HG03571 (cell line): ENCODE data around the gene PAPSS2.
"Not testable (repeated sequence)": the region's sequence is repeated elsewhere in the genome, so short reads cannot be mapped to it uniquely, and the experiment has no call there.

ENCODE experiments used
- ATAC-seq: cut with Tn5 transposase; IDR thresholded peaks from one replicate; pipeline ENCODE4 v1.9.1; 2021; ENCODE audit not compliant: unreplicated experiment

Gene PAPSS2

DNA sequence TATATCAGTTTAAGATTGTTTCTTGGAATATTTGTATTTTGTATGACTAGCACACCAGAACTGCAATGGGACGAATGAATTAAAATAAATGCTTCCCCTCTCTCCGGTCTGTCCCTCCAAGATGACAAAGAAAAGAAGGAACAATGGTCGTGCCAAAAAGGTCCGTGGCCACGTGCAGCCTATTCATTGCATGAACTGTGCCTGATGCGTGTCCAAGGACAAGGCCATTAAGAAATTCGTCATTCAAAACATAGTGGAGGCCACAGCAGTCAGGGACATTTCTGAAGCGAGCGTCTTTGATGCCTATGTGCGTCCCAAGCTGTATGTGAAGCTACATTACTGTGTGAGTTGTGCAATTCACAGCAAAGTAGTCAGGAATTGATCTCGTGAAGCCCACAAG is 17.2 kb upstream of the PAPSS2 start:
- ATAC-seq, result no peak

DNA sequence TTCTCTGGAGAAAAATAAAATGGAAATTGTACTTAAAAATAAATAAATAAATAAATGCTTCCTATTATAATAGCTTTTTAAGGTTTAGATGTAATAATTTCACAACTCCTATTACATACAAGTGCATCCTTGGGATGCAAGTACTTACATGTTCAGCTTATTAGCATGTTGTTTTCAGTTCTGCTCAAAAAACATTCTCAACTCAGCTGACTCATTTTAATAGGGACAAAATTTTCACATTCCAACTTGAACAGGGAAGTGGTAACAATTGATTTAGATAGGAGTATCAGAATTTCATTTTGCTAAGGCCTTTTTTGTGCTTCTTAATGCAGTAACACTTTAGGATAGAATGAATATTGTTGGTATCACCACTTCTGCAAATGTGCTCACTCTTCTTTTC is 16.7 kb upstream of the PAPSS2 start:
- no peak for ATAC-seq

DNA sequence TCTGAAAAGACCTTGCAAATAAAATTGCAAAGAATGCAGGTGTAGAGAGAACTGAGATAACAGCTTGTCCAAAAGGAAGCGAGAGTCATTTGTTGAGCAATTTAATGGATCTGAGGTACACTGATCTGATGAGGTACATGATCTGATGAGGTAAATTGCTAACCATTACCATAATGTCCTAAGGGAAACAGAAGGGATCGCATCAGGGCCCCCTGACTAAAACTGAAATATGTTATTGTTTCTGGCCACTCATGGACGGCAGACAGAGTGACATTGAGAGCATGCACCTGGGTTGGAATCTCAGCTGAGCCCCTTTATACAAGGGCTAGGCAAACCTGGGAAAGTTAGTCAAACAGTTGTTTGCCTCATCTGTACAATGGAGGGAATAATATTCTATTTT is 15.8 kb upstream of the PAPSS2 start:
- no peak for ATAC-seq

DNA sequence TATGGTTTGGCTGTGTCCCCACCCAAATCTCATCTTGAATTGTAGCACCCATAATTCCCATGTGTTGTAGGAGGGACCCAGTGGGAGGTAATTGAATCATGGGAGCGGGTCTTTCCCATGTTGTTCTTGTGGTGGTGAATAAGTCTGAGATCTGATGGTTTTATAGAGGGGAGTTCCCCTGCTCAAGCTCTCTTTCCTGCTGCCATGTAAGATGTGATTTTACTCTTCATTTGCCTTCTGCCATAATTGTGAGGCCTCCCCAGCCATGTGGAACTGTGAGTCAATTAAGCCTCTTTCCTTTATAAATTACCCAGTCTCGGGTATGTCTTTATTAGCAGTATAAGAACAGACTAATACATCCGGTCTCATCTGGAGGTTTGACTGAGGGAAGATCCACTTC is 15.2 kb upstream of the PAPSS2 start:
- not testable (repeated sequence) for ATAC-seq

DNA sequence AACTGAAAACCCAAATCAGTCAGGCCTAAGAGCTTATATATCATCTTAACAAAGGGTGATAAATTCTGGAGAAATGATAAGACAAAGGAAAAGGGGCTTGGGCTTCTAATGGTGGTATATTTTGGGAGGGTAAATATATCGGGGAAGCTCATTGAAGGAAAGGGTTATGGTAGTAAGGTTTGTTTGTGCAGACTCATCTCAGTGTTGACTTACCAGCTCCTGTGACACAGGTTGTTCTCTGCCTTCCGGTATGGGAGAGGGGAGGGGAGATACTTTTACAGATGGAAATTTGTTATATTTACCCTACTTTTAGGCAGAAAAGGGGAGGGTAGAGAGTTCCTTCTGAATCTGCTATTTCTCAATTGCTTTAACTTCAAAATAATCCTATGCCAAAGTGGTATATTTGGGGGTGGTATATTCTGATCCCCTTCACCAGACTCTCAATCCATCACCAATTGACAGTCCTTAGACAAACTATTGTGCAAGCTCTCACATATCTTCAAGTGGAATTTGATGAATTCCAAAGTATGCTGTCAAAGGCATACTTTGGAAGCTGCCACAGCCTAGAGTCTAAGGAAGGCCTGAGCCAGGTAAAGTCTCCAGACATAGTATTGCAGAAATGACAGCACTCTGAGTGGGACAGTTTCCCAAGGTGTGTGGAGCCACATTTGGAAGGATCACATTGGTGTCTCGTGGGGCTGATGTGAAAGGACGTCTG is 13.3 kb upstream of the PAPSS2 start:
- ATAC-seq, result no peak

DNA sequence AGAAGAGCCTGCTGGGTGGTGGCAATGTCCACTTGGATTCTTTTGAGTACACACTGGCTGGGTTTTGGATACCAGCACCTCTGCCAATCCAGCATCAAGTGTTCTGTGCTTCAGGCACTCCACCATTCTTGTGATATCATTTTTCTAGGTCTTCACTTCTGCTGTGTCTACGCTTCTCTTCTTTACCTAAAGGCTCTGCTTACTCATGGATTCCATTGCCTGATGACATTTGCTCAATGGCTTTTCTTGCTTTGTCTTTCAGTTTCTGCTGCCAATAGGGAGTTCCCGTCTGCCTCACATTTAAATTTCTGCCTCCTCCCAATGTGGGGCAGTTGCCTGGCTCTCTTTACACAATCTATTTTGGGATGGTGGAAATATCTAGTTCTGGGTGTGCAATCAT is 12.7 kb upstream of the PAPSS2 start:
- ATAC-seq, result no peak

DNA sequence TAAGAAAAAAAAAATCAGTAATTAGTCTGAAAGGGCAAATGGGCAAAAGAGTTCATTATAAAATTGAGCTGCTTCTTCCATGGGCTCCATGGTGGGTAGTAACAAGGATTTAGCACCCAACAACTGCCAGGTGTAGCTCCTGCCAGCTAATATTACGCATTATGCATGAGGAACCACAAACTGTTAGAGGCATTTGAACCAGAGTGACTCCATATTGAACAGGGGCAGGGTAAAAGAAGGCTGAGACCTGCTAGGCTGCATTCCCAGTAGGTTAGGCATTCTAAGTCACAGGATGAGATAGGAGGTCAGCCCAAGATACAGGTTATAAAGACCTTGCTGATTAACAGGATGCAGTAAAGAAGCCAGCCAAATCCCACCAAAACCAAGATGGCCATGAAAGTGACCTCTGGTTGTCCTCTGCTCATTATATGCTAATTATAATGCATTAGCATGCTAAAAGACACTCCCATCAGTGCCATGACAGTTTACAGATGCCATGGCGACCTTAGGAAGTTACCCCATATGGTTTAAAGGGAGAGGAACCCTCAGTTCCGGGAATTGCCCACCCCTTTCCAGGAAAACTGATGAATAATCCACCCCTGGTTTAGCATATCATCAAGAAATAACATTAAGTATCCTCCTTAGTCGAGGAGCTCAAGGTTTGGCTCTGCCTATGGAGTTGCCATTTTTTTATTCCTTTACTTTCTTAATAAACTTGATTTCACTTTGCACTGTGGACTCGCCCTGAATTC is 8.7 kb upstream of the PAPSS2 start:
- no peak for ATAC-seq

DNA sequence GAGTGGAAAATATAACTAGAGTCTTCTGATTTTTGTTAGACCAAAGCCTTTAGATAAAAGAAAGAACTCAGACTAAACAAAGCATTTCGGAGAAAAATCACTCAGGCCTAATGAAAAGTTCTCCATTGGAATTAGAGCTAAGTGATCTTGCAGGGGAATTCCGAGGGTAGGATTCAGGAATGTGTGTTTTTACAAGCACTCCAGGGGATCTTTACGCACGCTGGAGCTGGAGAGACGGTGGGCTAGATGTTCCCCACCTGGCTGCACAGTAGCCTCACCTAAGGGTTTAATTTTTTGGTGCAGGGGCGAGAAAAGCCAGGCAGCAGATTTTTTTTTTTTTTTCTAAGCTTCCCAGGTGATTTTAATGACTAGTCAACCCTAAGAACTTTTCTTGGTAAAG is 7.9 kb upstream of the PAPSS2 start:
- no peak for ATAC-seq

DNA sequence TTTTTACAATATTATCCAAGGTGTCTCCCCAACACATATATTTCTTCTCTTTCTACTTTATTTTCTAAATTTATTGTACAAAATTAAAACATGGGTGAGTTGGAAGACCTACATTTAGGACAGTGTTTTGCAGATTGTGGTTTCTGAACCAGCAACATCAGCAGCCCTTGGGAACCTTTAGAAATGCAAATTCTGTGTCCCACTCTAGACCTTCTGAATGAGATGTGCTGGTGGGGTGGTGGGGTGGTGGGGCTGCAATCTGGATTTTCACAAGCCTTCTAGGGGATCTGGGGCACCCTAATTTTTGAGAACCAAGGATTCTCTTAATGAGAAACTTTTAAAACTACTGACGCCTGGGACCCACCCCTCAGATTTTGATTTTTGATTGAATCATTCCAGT is 7.4 kb upstream of the PAPSS2 start:
- ATAC-seq, result no peak

DNA sequence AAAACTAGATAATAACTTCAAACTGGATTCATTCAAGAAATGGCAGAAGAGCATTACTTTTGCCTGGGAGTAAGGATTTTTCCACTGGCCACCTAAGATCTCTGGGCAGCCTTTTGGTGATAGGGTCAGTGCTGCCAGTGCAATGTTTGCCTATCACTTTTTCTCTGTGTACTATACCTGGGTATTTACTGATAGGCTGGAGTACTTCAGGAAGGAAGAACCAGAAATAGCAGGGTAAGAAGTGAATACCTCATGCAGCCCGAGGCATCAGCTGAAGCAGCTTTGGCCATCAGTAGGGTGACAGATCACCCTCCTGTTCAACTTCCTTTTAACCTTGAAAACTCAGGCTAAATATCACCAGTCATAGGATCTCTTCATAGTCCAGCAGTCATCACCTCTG is 5.5 kb upstream of the PAPSS2 start:
- no peak for ATAC-seq

DNA sequence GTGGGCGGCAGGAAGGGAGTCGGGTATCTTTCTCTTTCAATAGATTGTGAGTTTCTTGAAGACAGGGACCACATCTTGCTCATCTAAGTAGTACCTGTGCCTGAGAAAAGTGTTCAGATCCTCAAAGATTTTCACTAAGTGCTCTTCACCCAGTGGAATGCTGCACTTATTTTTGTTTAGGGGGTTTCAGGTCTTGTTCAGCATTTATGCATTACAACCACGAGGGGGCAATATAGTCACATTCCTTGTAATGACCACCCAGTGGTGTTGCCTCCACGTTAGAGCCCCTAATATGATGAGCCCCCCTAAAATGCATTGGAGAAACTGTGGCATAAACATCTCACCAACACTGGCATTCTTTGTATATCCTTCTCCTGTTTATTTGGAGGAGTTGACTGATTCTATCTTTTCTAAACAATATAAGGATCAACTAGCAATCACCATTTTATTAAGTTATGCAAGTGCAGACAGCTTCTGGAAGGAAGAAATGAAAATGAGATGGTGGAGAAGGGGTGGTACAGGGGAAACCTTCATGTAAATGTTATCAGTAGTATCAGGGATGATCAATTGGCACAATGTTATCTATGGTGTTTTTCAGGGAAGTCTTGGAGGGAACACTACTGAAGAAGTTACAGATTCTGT is 3.1 kb upstream of the PAPSS2 start:
- ATAC-seq, result no peak

DNA sequence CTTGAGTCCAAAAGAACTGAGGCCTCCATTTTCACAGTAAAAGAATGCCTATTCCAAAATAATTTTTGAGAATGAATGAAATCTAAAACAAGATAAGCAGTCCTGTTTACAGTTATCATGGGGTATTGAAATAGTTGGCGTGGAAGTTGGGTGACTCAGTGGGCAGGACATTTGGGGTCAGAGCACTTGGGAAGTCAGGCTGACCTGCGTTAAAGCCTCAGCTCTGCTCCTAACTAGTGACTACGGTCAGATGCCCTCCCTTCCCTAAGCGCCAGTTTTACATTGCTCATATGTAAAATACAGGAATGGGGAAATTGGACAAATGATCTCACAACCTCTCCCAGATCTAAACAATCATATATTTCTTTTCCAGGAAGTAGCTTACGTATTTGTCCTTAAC is 2.3 kb upstream of the PAPSS2 start:
- ATAC-seq, result no peak

DNA sequence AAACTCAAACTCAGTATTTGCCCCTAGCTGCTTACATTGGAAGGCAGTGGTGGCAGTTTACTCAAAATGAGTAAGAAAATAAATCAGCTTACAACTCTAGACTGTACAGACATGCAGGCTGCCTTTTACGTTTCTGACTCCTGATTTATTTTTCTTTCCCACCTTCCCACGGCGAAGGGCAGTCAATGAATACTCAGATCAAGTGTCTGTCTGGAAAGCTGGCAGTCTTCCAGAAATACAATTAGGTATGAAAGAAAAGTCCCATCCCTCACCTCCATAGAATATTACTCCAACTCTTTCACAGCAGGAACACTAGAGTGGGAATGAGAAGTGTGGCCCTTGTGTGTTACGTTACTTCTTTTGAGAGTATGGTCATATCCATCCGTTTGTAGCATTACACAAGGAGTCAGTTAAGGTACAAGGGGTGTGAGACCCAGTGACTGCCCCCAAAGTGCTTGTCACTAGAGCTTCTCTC is 1.3 kb upstream of the PAPSS2 start:
- ATAC-seq, result no peak

DNA sequence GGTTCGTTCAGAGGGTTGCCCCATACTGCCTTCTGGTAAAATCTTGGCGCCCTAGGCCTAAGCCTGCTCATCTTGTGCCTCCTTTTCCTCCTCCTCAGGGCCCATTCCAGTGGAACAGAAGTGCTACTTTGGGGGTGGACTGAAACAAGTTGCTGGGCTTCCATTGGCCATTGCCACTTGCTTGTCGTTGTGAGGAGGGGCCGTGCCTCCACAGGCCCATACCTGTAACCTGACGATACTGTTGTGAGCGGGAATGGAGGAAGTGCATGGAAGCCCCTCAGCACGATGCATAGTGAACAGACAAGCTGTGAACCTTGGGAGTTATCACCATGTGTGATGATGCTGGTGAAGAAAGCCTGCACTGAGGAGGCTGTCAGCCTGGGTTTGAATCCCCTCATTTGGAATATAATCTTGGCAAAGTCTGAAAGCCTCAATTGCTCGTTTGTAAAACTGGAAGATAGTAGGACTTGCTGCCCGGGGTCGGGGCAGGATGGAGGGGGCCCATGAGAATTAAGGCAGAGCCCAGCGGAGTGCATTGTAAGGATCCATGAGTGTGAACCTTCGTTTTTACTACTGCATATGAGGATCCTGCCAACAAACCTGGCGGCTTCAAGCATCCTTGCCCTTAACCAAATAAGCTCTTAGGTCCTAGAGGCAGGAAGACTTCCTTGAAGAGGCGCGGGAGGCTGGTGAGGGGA is 671 bp upstream of the PAPSS2 start:
- ATAC-seq, result no peak

DNA sequence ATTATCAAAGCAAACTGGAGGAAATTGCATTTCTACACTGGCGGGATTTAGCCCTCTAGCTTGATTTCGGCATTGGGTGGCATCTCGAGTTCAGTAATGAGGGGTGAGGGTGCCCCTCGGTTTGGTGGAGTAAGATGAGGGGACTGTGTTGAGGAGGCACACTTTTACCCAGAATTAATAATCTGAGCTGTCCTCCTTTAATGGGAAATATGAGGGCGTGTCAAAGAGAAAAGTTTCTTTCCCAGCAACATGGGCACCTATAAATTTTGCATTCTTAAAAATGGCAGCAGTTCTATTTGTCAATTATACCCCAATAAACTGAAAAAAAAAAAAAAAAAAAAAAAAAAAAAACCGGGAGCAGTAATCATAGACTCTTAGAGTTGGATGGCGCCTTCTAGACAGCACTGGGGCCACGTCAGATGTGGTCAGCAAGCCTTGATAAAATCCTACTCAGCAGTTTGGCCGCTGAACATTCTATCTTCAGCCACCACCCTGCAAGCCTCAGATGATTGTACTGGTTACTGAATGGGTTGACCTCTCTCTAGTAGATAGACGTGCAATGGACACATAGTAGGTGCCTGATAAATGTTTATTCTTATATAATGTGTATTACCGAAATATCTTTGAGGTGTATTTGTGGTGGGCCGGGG is 931 bp downstream of the PAPSS2 start:
- ATAC-seq, result no peak

DNA sequence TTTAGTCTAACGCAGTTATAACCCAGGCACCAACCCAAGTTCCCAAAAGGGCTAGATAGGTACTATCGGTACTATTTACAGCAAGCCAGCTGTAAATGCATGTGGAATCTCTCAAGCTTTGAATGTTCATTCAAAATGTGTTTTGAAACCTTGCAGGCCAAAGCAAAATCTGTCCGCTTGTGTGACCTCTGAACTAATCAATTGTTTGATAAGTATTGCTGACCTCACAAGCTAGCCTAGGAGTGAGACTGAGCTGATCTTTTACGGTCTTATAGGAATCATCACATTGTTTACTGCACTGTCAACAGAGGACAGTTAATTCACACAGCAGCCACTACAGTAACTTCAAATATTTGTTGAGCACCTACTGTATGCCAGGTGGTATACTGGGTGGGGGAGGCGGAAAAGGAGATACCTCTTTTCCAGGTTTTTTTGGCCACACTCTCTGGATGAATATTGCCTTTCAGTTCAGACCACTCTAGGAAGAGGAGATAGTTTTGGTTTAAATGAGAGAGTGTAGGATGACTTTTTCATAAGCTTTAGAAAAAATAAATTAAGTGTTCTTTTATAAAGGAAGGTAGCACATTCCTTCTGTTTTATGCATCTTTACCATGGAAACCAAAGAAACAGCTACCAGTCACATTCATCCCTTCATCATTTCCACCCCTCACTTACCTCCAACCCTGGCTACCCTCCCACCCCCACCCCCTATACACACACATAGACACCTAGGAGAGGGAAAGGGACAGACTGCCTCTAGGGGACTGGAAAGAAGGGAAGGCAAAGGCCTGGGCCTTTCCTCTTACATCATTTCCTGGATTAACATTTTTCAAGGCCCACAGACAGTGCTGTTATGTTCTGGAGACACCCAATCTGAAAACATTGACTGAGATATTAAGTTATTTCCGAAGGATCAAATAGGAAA is 2.4 kb downstream of the PAPSS2 start:
- no peak for ATAC-seq

DNA sequence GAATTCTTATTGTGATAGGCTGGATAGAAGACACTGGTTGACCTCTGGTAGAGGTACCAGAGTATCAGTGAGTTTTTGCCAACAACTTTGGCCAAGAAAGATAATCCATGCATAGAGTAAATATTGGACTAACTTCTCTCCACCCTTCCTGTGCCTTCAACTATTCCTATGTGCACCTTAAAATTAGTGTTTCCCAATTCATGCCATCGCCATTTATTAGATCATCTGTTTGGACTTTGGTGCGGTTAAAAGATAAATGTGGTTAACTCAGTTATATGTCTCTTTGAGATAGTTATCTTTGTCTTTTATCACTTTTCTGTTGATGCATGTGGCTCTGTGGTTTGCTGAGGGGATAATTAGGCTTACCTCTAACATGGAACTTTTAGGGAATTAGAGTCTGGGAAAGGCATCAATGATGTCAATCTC is 4.6 kb downstream of the PAPSS2 start:
- no peak for ATAC-seq

DNA sequence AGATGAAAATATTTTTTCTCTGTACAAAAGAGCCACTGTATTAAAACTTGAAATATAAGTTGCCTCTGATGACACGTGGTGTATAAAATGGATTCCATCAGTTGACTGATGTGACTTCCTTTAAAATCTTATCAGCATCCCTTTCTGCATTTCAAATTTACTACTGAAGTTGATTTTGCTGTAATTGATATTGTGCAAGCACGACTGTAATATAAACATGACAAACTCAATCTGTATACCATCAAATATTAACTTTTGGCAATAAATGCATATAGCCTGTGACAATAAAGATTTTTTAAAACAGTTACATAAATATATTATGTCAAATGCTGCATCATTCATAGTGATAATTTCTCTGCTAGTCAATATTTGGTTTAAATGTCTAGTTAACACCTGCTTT is 7.8 kb downstream of the PAPSS2 start:
- no peak for ATAC-seq

DNA sequence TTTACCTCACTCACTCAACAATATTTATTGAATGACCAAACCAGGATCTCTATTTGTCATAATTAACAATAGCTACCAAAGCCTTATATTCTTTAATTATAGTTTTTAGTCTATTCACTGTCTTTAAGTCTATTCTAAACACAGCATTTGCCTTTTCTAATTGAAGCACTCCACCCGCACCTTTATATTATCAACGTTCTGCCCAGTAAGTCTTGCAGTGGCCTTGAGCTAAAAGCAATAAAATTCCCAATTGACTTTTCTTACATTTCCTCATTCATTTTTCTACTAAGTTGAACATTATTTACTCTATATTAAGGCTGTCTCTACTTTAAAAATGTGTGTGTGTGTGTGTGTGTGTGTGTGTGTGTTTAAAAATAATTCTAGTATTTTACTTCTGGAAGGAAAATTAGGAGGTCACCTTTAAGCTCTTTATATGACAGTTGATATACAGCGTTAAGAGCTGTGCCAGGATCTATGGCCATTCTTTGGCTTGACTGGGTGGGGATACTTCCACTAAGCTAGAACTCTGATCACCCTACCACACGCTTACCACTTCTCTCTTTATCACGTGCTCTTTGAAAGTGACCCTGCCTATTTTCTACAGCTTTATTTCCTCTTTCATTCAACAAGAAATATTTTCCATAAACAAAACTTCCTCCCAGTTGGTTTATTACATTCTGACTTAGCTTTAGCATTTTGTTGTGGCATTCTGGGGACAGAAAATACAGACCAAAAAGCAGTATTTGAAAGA is 8.8 kb downstream of the PAPSS2 start:
- no peak for ATAC-seq
